Activated CD8-positive, alpha-beta memory T cell treated with anti-CD3 and anti-CD28 coated beads for 4 hours (primary cell): Measurements from ENCODE around the gene CYBA.

ENCODE experiments used
- DNase-seq, 2 donors: peaks; one replicate each; pipeline ENCODE4 v3.0.0-alpha.2; 2020; ENCODE audit warnings: low read depth in 2 of 2

CYBA gene

GRCh38 chr16:88647178-88648070, 3.4 kb downstream of the CYBA start:
- no peak for DNase-seq

DNA sequence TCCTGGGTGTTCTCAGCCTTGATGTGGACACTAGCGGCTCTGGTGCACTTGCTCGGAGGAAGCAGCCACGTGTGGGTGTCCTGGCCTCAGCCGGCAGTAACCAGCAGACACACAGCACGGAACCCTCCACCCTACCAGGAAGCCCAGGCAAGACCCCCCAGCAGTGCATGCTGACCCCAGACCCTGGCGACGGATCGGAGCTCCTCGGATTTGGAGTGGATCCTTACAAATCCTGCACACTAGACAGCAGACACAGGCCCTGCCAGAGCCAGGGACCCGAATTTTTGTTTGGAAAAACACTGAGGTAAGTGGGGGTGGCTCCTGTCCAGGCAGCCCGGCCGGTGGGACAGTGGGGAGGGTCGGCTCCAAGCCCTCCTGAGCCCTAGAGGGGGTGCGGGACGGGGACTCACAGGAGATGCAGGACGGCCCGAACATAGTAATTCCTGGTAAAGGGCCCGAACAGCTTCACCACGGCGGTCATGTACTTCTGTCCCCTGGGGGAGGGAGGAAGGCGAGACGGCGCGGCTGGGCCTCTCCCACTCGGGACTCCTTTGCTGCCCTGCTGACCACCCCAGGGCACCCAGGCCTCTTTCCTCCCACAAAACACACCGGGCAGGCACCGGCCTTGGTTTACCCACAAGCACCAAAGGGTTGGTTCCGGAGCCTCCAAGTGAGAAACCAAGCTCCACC, 4.4 kb downstream of the CYBA start:
- DNase-seq = no peak

DNA sequence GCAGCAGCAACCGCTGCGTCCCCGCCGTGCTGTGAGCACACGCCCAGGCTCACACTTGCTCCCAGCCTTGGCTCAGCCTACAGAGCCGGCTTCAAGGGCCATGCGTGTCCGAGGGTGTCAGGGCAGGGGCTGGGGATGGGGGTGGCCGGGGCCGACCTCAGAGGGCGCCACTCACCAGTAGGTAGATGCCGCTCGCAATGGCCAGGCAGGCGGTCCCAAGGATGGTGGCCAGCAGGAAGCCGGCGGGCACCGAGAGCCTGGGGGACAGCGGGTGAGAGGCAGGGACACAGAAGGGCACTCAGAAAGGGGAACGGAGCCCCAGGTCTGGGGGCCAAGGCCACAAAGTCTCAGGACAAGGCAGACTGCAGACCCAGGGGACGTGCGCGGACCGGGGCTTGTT, 4.9 kb downstream of the CYBA start:
- no peak for DNase-seq

GRCh38 chr16:88645455-88645854, 5.4 kb downstream of the CYBA start:
- no peak for DNase-seq

GRCh38 chr16:88643644-88643932, 7.3 kb downstream of the CYBA start:
- no peak for DNase-seq

GRCh38 chr16:88642881-88643643, 7.8 kb downstream of the CYBA start:
- DNase-seq = no peak

DNA sequence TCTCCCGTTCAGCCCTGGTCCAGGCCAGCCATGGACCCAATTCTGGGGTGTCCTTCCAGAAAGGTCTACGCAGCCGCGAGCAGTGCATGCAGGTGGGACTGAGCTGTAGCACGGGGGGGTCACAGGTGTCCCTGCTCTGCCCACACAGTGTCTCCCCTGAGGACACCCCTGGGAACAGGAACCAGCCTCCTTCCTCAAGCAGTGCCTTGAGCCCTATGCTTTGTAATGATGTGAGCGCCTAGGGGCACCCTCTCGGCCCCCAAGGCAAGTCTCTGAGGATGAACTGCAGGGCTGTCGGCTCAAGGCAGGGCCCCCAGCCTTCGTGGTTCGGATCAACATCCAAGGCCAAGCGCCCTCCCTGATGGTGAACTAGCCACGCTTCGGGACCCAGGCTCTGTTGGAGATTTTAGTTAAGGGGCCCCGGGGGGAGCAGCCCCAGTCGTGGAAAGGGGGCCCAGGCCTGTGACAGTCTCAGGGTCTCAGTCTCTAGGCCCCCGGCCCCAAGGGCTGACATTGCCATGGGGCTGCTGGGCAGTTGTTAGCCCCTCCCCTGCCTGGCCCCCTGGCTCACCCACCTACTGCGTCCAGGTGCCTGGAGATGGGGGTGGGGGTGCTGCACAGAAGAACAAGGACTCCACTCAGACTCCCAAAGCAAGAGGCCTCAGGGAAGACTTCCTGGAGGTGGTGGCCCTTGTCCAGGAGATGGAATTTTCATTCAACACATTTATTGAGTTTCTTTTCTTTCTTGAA, 10.2 kb downstream of the CYBA start:
- no peak for DNase-seq

- no peak for DNase-seq
These were observed 10.8 kb downstream of the CYBA start for GRCh38 chr16:88640039-88640495.

GRCh38 chr16:88639231-88640038, 11.4 kb downstream of the CYBA start:
- no peak for DNase-seq

DNA sequence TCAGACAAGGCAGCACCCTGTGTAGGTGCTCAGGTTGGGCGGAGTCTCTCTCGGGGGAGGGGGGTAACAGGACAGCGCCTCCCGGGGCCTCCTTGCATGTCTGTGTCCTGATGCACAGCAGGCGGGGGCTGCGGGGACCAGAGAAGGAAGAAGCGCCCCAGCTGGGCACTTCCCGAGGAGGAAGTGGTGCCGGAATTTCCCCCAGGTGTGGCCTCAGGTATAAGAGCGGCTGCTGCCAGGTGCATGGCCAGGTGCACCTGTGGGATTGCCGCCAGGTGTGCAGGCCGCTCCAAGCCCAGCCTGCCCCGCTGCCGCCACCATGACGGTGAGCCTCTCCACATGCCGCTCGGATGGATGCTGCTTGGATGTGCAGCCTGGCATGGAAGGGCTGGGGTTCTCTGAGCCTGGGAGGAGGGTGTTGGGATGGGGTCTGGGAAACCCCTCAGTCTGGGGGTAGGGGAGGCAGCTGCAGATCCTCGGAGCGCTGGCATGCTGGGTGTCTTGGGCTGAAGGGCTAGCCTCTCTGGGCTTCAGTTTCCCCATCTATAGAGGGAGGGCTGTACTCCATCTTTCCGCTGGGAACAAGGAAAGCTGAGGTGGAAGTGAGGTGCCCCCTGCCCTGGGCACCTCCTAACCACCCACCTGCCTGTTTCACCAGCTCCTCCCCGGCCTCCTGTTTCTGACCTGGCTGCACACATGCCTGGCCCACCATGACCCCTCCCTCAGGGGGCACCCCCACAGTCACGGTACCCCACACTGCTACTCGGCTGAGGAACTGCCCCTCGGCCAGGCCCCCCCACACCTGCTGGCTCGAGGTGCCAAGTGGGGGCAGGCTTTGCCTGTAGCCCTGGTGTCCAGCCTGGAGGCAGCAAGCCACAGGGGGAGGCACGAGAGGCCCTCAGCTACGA, 12.3 kb downstream of the CYBA start, which contains the start of gene IL17C:
TSS of gene IL17C (plus strand) at position 250 of the 908 bp plus-strand sequence. CDS start at position 320, 70 bp downstream.
- no peak for DNase-seq

DNA sequence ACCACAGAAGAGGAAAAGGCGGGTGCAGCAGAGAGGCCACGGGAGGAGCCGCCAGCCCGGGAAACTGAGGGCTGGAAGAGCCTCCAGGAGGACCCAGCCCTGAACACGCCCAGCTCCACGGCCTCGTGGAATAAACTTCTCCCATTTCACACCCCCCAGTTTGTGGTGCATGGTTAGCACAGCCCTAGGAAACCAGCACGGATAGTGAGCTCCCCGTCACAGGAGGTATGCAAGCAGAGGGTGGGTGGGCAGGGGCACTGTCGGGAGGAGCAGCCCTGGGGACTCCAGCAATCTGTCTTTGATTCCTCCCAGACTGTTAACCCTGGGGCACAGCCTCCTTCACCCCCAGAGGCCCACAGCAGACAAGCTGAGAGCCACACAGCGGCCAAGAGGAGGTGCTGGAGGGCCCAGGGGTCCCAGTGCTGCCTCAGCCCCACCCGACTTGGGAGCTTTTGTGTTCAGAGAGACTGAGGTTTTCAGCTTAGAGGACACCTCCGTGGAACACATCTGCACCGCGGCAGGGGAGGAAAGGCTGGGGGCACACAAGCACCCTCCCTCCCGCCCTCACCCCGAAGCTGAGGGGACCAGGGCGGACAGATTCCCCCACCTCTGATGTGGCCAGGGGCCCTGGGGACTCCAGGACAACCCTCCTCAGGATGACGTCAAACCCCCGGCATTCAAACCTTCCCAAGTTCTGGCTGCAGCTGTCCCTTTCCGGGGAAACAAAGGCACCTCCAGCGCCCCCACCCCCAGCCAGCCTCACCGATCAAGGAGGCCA, 14.2 kb downstream of the CYBA start:
- DNase-seq = no peak

GRCh38 chr16:88635671-88636319, 15.1 kb downstream of the CYBA start:
- DNase-seq = no peak

DNA sequence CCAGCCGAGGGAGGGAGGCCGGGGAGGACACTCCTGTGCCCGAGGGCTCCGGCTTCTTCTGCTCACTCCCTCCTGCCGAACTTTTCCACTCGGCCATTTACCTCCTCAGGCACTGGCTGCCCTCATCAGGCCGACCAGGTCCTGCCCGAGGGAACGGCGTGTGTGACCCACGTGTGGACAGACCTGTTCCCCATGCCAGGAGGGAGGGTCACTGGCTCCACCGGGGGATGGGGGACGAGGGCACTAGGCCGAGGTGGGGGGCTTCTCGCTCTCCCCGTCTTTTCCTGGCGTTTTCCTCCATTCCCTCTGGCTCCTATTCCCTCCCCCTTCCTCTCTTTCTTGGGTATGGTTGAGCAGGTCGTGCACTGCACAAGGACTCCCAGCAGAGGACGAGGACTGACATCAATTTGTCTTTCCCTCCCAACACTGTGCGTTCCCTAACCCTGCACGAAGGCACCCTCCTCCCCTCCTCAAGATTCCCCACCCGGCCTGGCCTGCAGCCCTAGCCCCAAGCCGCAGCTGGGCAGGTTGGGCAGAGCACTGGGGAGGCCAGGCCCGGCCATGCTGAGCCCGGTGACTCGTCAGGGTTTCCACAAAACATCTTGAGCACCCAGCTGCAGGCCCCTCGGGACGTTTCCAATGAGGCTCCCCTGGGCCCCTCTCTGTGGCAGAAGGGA, 15.7 kb downstream of the CYBA start:
- DNase-seq = no peak

DNA sequence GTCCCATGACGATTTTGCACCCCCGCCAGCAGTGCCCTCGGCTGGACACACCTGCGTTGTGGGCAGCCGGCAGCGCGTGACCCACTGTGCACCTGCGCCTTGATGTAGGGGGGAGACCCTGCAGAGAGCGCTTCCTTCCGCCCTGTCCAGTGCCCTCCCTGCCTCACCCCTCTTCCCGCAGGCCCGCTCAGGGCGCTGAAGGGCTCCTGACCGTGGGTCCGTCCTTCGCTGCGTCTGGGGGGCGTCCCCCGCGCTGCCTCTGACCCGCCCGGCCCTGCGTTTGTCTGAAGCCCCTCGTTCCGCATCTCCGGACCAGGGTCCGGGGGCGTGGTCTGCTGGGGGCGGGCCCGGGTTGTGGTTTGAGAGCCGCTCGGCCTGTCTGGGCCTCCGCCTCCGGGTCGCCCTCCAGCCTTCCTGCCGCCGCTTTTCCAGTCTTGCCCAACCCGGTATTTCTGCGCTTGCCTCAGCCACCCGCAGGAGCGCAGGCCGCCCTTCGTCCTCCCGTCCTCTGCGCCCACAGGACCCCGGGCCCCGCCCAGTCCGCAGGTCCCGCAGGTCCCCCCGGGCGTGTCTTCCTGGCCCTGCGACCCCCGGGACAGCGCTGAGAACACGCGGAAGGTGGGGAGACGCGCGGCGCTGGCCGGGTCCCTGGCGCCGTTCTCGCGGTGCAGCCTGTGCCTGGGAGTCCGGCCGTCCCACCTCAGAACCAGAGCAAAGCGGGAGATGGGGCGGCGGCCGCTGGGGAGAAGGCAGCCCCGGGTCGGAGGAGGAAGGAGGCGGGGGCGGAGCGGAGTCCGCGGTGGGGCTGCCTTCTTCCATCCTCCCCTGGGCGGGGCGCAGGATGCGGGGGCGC, 16.5 kb downstream of the CYBA start:
- peak in 1 of 2 donors; percentile 43 for DNase-seq

GRCh38 chr16:88633684-88634140, 17.1 kb downstream of the CYBA start:
- peak; percentile 42 to 55 for DNase-seq

- DNase-seq = no peak
These were observed 18.3 kb downstream of the CYBA start for GRCh38 chr16:88632587-88632930.
